ENCODE data around the gene NEK11.

Gene NEK11

DNA sequence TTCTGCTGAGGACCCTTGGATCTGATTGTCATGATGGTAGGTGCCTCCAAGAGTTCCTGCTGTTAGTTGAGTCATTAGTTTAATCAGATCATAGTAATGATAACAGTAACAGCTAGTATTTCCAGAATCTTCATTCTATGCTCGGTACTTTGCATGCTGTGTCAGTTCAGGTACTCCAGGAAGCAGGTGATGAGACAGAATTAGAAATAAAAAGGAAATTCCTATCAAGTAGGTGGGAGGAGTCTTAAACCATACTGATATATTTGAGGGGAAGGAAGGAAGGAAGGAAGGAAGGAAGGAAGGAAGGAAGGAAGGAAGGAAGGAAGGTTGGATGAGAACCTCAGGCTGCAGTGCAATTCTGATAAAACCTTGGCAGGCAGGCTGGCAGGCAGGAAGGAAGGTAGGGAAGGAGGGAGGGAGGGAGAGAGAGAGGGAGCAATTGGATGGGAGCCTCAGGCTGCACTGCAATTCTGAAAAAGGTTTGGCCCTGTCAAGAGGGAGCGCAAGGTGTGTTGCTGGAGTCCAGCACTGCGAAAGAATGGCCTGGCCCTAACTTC is 206.1 kb downstream of the NEK11 start:
- H3K79me2 ChIP-seq (ENCODE audit: control insufficient read depth, insufficient read depth, low read length, poor library complexity): no peaks in the 10 kb centered on the region
- H3K4me1 ChIP-seq (ENCODE audit: control insufficient read depth in 1 of 2, insufficient read depth in 2 of 2, low read length in 2 of 2): no peaks in the 10 kb centered on the region
- H3K79me1 ChIP-seq (ENCODE audit: low read length): no peaks in the 10 kb centered on the region
- H3K27ac ChIP-seq (ENCODE audit: low read depth, low read length): no peak overlapping the region
- no peak overlapping the region for H2BK120ac ChIP-seq (ENCODE audit: insufficient read depth, low read length, poor library complexity)
- H4K8ac ChIP-seq (ENCODE audit: low read depth, low read length): no peak overlapping the region
- no peak overlapping the region for H3K4me2 ChIP-seq (ENCODE audit: low read length)
- no peak overlapping the region for H3K9ac ChIP-seq (ENCODE audit: low read length)
- H2BK5ac ChIP-seq (ENCODE audit: low read depth, low read length, poor library complexity): no peak overlapping the region
- H4K91ac ChIP-seq (ENCODE audit: low read depth, low read length): no peak overlapping the region
- H4K12ac ChIP-seq (ENCODE audit: low read depth, low read length): no peak overlapping the region
- no peak overlapping the region for H3K23ac ChIP-seq (ENCODE audit: low read length)
- no peak overlapping the region for H3K14ac ChIP-seq (ENCODE audit: low read length)
- no peaks in the 10 kb centered on the region for H3K36me3 ChIP-seq (ENCODE audit: control insufficient read depth in 1 of 2, insufficient read depth in 2 of 2, low read length in 2 of 2)
- H2BK12ac ChIP-seq (ENCODE audit: low read length): no peak overlapping the region
- H3K4me3 ChIP-seq (ENCODE audit: low read depth, low read length): no peak overlapping the region
- no peak overlapping the region for H2AK5ac ChIP-seq (ENCODE audit: low read length)
- no peak overlapping the region for H2AFZ ChIP-seq (ENCODE audit: insufficient read depth, low read length, poor library complexity)
- no peak overlapping the region for H3K4ac ChIP-seq (ENCODE audit: low read depth, low read length)
- H3K27me3 ChIP-seq (ENCODE audit: insufficient read depth, low read length): no peaks in the 10 kb centered on the region
- WGBS (ENCODE audit: extremely low coverage, insufficient coverage, insufficient read length): no CpG with 5 or more reads among the region's 3 CpGs
- H3K18ac ChIP-seq (ENCODE audit: low read length): no peak overlapping the region
- no peak for DNase-seq
- H3K9me3 ChIP-seq (ENCODE audit: insufficient read depth, low read depth, low read length): no peaks in the 10 kb centered on the region

- Histone ChIP-seq H3K14ac (ENCODE audit: low read length) (no peak overlapping the region), H3K9me3 (ENCODE audit: insufficient read depth, low read depth, low read length) (no peaks in the 10 kb centered on the region), H2BK120ac (ENCODE audit: insufficient read depth, low read length, poor library complexity) (no peak overlapping the region), H3K18ac (ENCODE audit: low read length) (no peak overlapping the region), H2AK5ac (ENCODE audit: low read length) (no peak overlapping the region), H2BK5ac (ENCODE audit: low read depth, low read length, poor library complexity) (no peak overlapping the region), H3K79me1 (ENCODE audit: low read length) (no peaks in the 10 kb centered on the region), H3K27ac (ENCODE audit: low read depth, low read length) (no peak overlapping the region), H3K27me3 (ENCODE audit: insufficient read depth, low read length) (no peaks in the 10 kb centered on the region), H3K4me1 (ENCODE audit: control insufficient read depth in 1 of 2, insufficient read depth in 2 of 2, low read length in 2 of 2) (no peaks in the 10 kb centered on the region), H3K4me2 (ENCODE audit: low read length) (no peak overlapping the region), H4K8ac (ENCODE audit: low read depth, low read length) (no peak overlapping the region), H3K9ac (ENCODE audit: low read length) (no peak overlapping the region), H4K12ac (ENCODE audit: low read depth, low read length) (no peak overlapping the region), H3K4me3 (ENCODE audit: low read depth, low read length) (no peak overlapping the region), H2AFZ (ENCODE audit: insufficient read depth, low read length, poor library complexity) (no peak overlapping the region), H4K91ac (ENCODE audit: low read depth, low read length) (no peak overlapping the region), H3K79me2 (ENCODE audit: control insufficient read depth, insufficient read depth, low read length, poor library complexity) (no peaks in the 10 kb centered on the region), H3K4ac (ENCODE audit: low read depth, low read length) (no peak overlapping the region), H2BK12ac (ENCODE audit: low read length) (no peak overlapping the region), H3K23ac (ENCODE audit: low read length) (no peak overlapping the region), H3K36me3 (ENCODE audit: control insufficient read depth in 1 of 2, insufficient read depth in 2 of 2, low read length in 2 of 2) (no peaks in the 10 kb centered on the region)
- DNase-seq: no peak
- WGBS (ENCODE audit: extremely low coverage, insufficient coverage, insufficient read length): no CpG with 5 or more reads among the region's 5 CpGs
These were observed 207.4 kb downstream of the NEK11 start for GRCh38 chr3:131233900-131234668.

DNA sequence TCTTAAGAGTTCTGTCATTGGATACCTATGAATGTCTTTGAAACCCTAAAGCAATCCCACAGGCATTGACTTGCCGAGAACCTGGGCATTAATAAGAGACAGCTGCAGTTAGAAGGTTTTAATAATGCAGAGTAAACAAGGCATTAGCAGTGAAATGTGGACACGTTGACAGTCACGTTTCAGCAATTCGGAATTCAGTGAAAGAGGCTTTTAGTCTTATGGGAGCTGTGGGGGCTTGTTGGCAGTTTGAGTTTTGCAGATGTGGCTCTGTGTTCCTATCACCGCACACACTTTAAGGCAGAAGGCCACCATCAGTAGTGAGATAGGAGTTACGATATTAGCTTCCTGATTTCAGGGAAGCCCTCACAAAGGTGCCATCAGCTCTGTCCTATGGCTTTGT is 209.7 kb downstream of the NEK11 start:
- no peak overlapping the region for H3K27ac ChIP-seq (ENCODE audit: low read depth, low read length)
- H2AK5ac ChIP-seq (ENCODE audit: low read length): no peak overlapping the region
- no peak overlapping the region for H3K18ac ChIP-seq (ENCODE audit: low read length)
- H3K4me3 ChIP-seq (ENCODE audit: low read depth, low read length): no peak overlapping the region
- no peaks in the 10 kb centered on the region for H3K36me3 ChIP-seq (ENCODE audit: control insufficient read depth in 1 of 2, insufficient read depth in 2 of 2, low read length in 2 of 2)
- no peak overlapping the region for H4K12ac ChIP-seq (ENCODE audit: low read depth, low read length)
- H3K4ac ChIP-seq (ENCODE audit: low read depth, low read length): no peak overlapping the region
- no peaks in the 10 kb centered on the region for H3K9me3 ChIP-seq (ENCODE audit: insufficient read depth, low read depth, low read length)
- no CpG with 5 or more reads among the region's 6 CpGs for WGBS (ENCODE audit: extremely low coverage, insufficient coverage, insufficient read length)
- H3K14ac ChIP-seq (ENCODE audit: low read length): no peak overlapping the region
- no peak overlapping the region for H2BK120ac ChIP-seq (ENCODE audit: insufficient read depth, low read length, poor library complexity)
- no peaks in the 10 kb centered on the region for H3K4me1 ChIP-seq (ENCODE audit: control insufficient read depth in 1 of 2, insufficient read depth in 2 of 2, low read length in 2 of 2)
- no peak overlapping the region for H3K9ac ChIP-seq (ENCODE audit: low read length)
- H4K8ac ChIP-seq (ENCODE audit: low read depth, low read length): no peak overlapping the region
- H3K79me2 ChIP-seq (ENCODE audit: control insufficient read depth, insufficient read depth, low read length, poor library complexity): no peaks in the 10 kb centered on the region
- H3K4me2 ChIP-seq (ENCODE audit: low read length): no peak overlapping the region
- H3K27me3 ChIP-seq (ENCODE audit: insufficient read depth, low read length): no peaks in the 10 kb centered on the region
- H3K23ac ChIP-seq (ENCODE audit: low read length): no peak overlapping the region
- no peak overlapping the region for H2BK12ac ChIP-seq (ENCODE audit: low read length)
- no peak overlapping the region for H2AFZ ChIP-seq (ENCODE audit: insufficient read depth, low read length, poor library complexity)
- no peaks in the 10 kb centered on the region for H3K79me1 ChIP-seq (ENCODE audit: low read length)
- no peak overlapping the region for H2BK5ac ChIP-seq (ENCODE audit: low read depth, low read length, poor library complexity)
- H4K91ac ChIP-seq (ENCODE audit: low read depth, low read length): no peak overlapping the region
- no peak for DNase-seq

GRCh38 chr3:131238496-131238895 is 211.8 kb downstream of the NEK11 start:
- H3K79me2 ChIP-seq (ENCODE audit: control insufficient read depth, insufficient read depth, low read length, poor library complexity): no peaks in the 10 kb centered on the region
- DNase-seq: no peak
- no peak overlapping the region for H2BK5ac ChIP-seq (ENCODE audit: low read depth, low read length, poor library complexity)
- H3K4me3 ChIP-seq (ENCODE audit: low read depth, low read length): no peak overlapping the region
- no peaks in the 10 kb centered on the region for H3K36me3 ChIP-seq (ENCODE audit: control insufficient read depth in 1 of 2, insufficient read depth in 2 of 2, low read length in 2 of 2)
- H2AFZ ChIP-seq (ENCODE audit: insufficient read depth, low read length, poor library complexity): no peak overlapping the region
- H4K8ac ChIP-seq (ENCODE audit: low read depth, low read length): no peak overlapping the region
- no peak overlapping the region for H2AK5ac ChIP-seq (ENCODE audit: low read length)
- no peaks in the 10 kb centered on the region for H3K27me3 ChIP-seq (ENCODE audit: insufficient read depth, low read length)
- no peak overlapping the region for H3K27ac ChIP-seq (ENCODE audit: low read depth, low read length)
- H4K12ac ChIP-seq (ENCODE audit: low read depth, low read length): no peak overlapping the region
- no peak overlapping the region for H3K18ac ChIP-seq (ENCODE audit: low read length)
- H3K9ac ChIP-seq (ENCODE audit: low read length): no peak overlapping the region
- no peaks in the 10 kb centered on the region for H3K4me1 ChIP-seq (ENCODE audit: control insufficient read depth in 1 of 2, insufficient read depth in 2 of 2, low read length in 2 of 2)
- no peak overlapping the region for H3K14ac ChIP-seq (ENCODE audit: low read length)
- H4K91ac ChIP-seq (ENCODE audit: low read depth, low read length): no peak overlapping the region
- WGBS (ENCODE audit: extremely low coverage, insufficient coverage, insufficient read length): no CpG with 5 or more reads among the region's 2 CpGs
- no peak overlapping the region for H3K4ac ChIP-seq (ENCODE audit: low read depth, low read length)
- H3K79me1 ChIP-seq (ENCODE audit: low read length): no peaks in the 10 kb centered on the region
- H3K4me2 ChIP-seq (ENCODE audit: low read length): no peak overlapping the region
- H3K9me3 ChIP-seq (ENCODE audit: insufficient read depth, low read depth, low read length): no peaks in the 10 kb centered on the region
- no peak overlapping the region for H2BK120ac ChIP-seq (ENCODE audit: insufficient read depth, low read length, poor library complexity)
- no peak overlapping the region for H3K23ac ChIP-seq (ENCODE audit: low read length)
- H2BK12ac ChIP-seq (ENCODE audit: low read length): no peak overlapping the region
